Measurements from ENCODE around the gene MRPL4. TPM values are rescaled to one million over a fixed set of nuclear protein-coding genes. Genes with fewer than 3 reads are reported as not detected.

Gene MRPL4
- total RNA-seq, 1 experiment from 2014 or later = 99.3 TPM

DNA sequence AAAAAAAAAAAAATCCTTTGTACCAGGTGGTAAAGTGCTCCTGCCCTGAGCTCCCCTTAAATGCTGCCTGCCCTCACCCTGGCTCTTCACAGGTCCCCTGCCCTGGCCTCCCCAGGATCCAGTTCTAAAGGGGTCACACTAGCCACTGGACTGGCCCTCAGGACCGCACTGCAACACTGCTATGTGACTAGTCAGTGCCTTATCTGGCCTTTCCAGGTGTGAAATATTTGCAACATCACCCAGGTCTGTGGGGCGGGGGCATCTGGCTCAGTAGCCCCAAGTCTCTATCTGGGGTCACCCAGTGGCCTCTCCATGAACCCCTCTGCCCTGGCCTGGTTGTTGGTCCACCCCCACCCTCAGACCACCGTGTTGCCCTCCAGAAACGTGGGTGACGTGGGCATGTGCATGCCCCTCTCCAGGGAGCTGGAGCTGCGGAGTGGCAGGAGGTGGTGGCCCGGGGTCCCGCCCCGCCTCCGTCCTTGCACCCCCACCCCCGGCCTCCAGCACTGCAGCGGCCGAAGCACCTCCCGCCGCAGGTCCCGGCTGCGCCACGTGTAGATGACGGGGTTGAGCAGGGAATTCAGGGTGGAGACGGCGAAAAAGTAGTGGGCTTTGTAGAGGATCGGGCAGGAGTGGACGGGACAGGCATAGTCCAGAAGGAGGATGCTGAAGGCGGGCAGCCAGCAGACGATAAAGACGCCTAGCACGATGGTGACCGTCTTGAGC lies 28.4 kb upstream of the MRPL4 start:
- no peak overlapping the region for H2AK5ac ChIP-seq (ENCODE audit: insufficient read length, low read length)
- no peak overlapping the region for H3K4ac ChIP-seq (ENCODE audit: low read depth, low read length)
- no peaks in the 10 kb centered on the region for H3K27me3 Mint-ChIP-seq (ENCODE audit: low read depth)
- no peak overlapping the region for H3K4me2 ChIP-seq (ENCODE audit: insufficient read depth, insufficient read length, low read length)
- no peak overlapping the region for H3K9ac ChIP-seq (ENCODE audit: extremely low read depth, insufficient read length, low read length)
- H3K23ac ChIP-seq (ENCODE audit: insufficient read length, low read depth, low read length) = no peak overlapping the region
- no peak overlapping the region; the same call in 1 of the 2 replicates for H2BK15ac ChIP-seq (ENCODE audit: low read depth, low read length)
- no peak overlapping the region for H4K8ac ChIP-seq (replicated peaks; ENCODE audit: insufficient read length, low read depth, low read length)
- no peak for DNase-seq
- peak overlapping the region in 1 of 3 experiments; percentile 49; a peak in 2 of 7 replicates for H3K27ac Mint-ChIP-seq
- H3K4me3 Mint-ChIP-seq = no peak overlapping the region
- no peaks in the 10 kb centered on the region for H4K20me1 ChIP-seq (ENCODE audit: control insufficient read depth, insufficient read depth, insufficient read length)
- no peak overlapping the region for H3K18ac ChIP-seq (ENCODE audit: insufficient read length, low read depth, low read length)
- TF ChIP-seq, protein P1, sequence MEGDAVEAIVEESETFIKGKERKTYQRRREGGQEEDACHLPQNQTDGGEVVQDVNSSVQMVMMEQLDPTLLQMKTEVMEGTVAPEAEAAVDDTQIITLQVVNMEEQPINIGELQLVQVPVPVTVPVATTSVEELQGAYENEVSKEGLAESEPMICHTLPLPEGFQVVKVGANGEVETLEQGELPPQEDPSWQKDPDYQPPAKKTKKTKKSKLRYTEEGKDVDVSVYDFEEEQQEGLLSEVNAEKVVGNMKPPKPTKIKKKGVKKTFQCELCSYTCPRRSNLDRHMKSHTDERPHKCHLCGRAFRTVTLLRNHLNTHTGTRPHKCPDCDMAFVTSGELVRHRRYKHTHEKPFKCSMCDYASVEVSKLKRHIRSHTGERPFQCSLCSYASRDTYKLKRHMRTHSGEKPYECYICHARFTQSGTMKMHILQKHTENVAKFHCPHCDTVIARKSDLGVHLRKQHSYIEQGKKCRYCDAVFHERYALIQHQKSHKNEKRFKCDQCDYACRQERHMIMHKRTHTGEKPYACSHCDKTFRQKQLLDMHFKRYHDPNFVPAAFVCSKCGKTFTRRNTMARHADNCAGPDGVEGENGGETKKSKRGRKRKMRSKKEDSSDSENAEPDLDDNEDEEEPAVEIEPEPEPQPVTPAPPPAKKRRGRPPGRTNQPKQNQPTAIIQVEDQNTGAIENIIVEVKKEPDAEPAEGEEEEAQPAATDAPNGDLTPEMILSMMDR (conservative IDR thresholded peaks at IDR 0.05) = no peak
- H2BK20ac ChIP-seq (ENCODE audit: low read depth, low read length, poor library complexity, severe bottlenecking) = no peak overlapping the region
- no peak overlapping the region for H4K5ac ChIP-seq (ENCODE audit: insufficient read length, low read depth, low read length)
- no peak overlapping the region for H2AFZ ChIP-seq (ENCODE audit: low read length)
- H2BK5ac ChIP-seq (ENCODE audit: insufficient read length, low read length) = no peak overlapping the region
- no peaks in the 10 kb centered on the region for H3K79me1 ChIP-seq (ENCODE audit: insufficient read depth, low read depth, low read length, poor library complexity, severe bottlenecking)
- no peaks in the 10 kb centered on the region for H3K79me2 ChIP-seq (ENCODE audit: insufficient read depth, low read length)
- H3K36me3 Mint-ChIP-seq (ENCODE audit: insufficient read depth in 1 of 3, low read depth in 3 of 3) = peaks cover 3 to 13% (median 8%) of the 10 kb centered on the region in 3 experiments; a peak in 6 of 7 replicates
- H3K4me1 ChIP-seq (ENCODE audit: insufficient read depth, low read length) = no peaks in the 10 kb centered on the region
- WGBS (ENCODE audit: extremely low coverage, insufficient read length, low lambda C conversion rate) = no CpG with 5 or more reads among the region's 28 CpGs
- H3K23me2 ChIP-seq (ENCODE audit: insufficient read length, low read depth, low read length, poor library complexity, severe bottlenecking) = no peaks in the 10 kb centered on the region
- H3K9me3 ChIP-seq (ENCODE audit: control insufficient read depth, low read depth, low read length) = no peaks in the 10 kb centered on the region
- H3K9me3 Mint-ChIP-seq = no peaks in the 10 kb centered on the region
- H3K4me1 Mint-ChIP-seq = peaks cover 7 to 31% of the 10 kb centered on the region in 2 experiments
- no peaks in the 10 kb centered on the region for H3K27me3 ChIP-seq (ENCODE audit: insufficient read depth, low read length)
- no peak overlapping the region for H3K56ac ChIP-seq (ENCODE audit: insufficient read length, low read depth, low read length)
- no peak overlapping the region for H2BK120ac ChIP-seq (ENCODE audit: low read depth, low read length, poor library complexity, severe bottlenecking)
- H3K27ac ChIP-seq (ENCODE audit: insufficient read length, low read depth, low read length) = no peak overlapping the region
- H2BK12ac ChIP-seq (ENCODE audit: insufficient read length, low read depth, low read length) = no peak overlapping the region
- H3T11ph ChIP-seq (ENCODE audit: low read length) = no peak overlapping the region
- no peak overlapping the region for H4K91ac ChIP-seq (ENCODE audit: insufficient read length, low read depth, low read length)
- H3K14ac ChIP-seq (ENCODE audit: insufficient read depth, low read length) = no peak overlapping the region

Measured in H9 (cell line).